D721Med (cell line): Measurements from ENCODE around the gene ESRRG.
A peak's percentile ranks its signal among the peaks of the same experiment; 100 is the strongest.

Experiments
- DNase-seq: peaks from one replicate; pipeline ENCODE4 v3.0.0; 2011; ENCODE audit warnings: low spot score; ENCODE audit not compliant: insufficient read length
- FAIRE-seq: peaks from 2 replicates; lab custom pipeline; 2011; peaks lifted over from hg19 to GRCh38; lab: Jason Lieb, UNC
- CTCF ChIP-seq: IDR thresholded peaks from 2 replicates; pipeline ENCODE4 v1.5.1; 2012; ENCODE audit warnings: mild to moderate bottlenecking, control low read depth; ENCODE audit not compliant: insufficient read depth; ENCODE audit errors: missing control alignments

The ESRRG gene

GRCh38 chr1:216750961-216751360 lies 27.7 kb upstream of the ESRRG start:
- no peak for DNase-seq
- no peak for TF ChIP-seq CTCF
- FAIRE-seq: peak; percentile 68

- DNase-seq (no peak), FAIRE-seq (peak; percentile 98)
Observed at GRCh38 chr1:216750031-216750627, 26.9 kb upstream of the ESRRG start.

DNA sequence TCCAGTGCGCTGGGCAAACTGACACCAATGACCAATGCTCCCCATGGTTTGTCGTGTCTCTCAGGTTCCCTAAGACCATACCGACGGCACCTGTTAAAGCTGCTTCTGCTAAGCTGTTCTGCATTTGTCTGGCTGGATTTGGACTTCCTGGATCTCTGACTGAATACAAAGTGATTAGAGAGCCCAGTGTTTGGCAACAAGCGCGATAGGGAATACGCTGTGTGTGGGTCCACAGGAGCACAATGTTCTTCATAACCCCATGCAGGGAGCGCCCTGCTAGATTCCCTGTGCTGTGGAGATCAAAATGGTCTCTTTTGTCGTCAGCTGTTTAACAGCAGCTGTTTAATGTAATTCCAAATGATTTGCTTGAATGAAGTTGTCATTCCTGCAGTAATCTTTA lies 26.0 kb upstream of the ESRRG start:
- no peak for DNase-seq
- FAIRE-seq: no peak
- TF ChIP-seq CTCF: no peak

More at GRCh38 chr1:216750031-216750627, 26.9 kb upstream of the ESRRG start:
- peak; percentile 99 for TF ChIP-seq CTCF

DNA sequence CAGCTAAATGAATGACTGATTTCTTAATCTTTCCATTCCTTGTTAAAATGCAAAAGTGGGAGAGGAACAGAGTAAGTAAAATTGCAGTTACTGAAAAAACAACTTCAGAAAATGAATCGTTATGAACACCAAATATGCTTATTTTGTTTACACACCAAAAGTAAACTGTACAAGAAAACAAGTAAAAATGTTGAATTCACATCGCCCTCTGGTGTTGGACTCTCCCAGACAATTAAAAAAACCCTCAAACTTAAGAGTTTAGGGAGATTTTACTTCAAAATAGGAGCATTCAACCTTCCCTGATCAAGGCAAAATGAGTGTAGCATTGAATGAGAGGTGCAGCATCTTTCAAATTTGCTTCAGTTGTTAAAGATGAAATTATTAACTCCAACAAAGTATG lies 19.4 kb upstream of the ESRRG start:
- no peak for DNase-seq
- FAIRE-seq: peak; percentile 98
- TF ChIP-seq CTCF: peak; percentile 72

DNA sequence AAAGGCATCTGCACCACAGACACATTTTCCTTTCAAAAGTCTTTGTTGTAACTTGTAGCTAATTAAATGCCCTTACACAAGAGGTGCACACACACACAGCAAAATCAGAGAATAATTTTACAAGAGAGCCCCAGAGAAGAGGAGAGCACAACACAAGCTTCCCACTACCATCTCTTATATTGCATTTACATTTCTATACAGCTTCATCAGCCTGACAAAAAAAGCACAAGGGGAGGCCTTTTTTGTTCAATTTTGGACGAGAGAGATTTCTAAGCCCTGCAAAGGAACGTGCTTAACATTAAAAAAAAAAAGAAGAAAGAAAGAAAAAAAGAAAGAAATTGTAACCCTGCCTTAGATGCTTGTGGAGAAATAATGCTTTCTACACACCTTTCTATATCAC lies 17.1 kb upstream of the ESRRG start:
- TF ChIP-seq CTCF: no peak
- no peak for FAIRE-seq
- DNase-seq: no peak

DNA sequence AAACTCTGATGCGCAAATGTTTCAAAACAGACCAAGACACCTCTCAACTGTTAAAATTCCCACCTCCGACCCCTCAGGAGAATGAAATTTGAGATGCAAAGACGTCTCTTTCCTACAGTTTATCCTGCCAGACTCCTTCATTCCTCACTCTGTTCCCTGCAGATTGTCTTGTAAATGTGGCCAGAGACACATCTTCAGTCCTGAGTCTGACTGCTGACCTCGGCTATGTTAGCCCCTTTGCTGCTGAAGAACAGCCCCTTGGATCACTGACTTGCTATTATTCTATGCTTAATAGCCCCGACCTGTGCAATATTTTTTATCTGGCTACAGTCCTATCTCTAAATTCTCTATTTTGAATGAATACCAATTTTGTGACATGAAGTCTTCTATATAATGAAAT lies 16.6 kb upstream of the ESRRG start:
- FAIRE-seq: no peak
- DNase-seq: no peak
- TF ChIP-seq CTCF: no peak

DNA sequence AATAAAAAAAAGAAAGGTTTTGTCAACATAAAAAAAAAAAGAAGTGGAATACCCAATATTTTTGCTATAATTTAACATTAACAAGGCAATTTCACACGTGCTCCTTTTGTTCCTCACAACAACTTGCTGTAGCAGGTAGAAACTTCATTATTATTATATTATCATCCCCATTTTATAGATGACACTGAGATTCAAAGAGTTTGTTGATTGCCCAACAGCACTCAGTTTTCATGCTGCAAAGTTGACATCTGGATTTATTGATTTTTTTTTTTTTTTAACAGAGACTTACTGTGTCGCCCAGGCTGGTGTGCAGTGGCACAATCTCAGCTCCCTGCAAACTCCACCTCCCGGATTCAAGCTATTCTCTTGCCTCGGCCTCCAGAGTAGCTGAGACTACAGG lies 8.9 kb upstream of the ESRRG start:
- FAIRE-seq: no peak
- DNase-seq: no peak
- no peak for TF ChIP-seq CTCF
